Psoas muscle (tissue), 8 donors: ENCODE results near the gene KRTAP2-4. TPM values are rescaled to one million over a fixed set of nuclear protein-coding genes. Genes with fewer than 3 reads are reported as not detected.
"Not testable (repeated sequence)": the region's sequence is repeated elsewhere in the genome, so short reads cannot be mapped to it uniquely, and the experiment has no call there.

Experiments used
- ATAC-seq, 4 donors: fragments of 200-7000 bp; cut with Tn5 transposase; one replicate each; pipeline ENCODE4 v1.9.1; 2020; ENCODE audit warnings: moderate library complexity in 3 of 4, mild to moderate bottlenecking in 2 of 4
- DNase-seq, 2 donors: peaks; one replicate each; pipeline ENCODE4 v3.0.0-alpha.2; 2020
- H3K27ac ChIP-seq: fragments of 200-600 bp; one replicate; pipeline ENCODE4 v1.8.0; 2022
- H3K27me3 ChIP-seq, 3 donors: fragments of 200-600 bp in 1 of 3; one replicate each; pipeline versions ENCODE4 v1.6.1 to v1.8.0; 2013 to 2022; ENCODE audit warnings: low read length in 2 of 3, mild to moderate bottlenecking in 2 of 3, moderate library complexity in 1 of 3; ENCODE audit not compliant: insufficient read depth in 3 of 3
- H3K36me3 ChIP-seq, 2 donors: fragments of 200-600 bp in 1 of 2; one replicate each; pipeline versions ENCODE4 v1.6.1 to v1.8.0; 2013 to 2022; ENCODE audit warnings: low read depth in 1 of 2, mild to moderate bottlenecking in 1 of 2, moderate library complexity in 1 of 2; ENCODE audit not compliant: insufficient read depth in 1 of 2
- H3K4me1 ChIP-seq: fragments of 200-600 bp; one replicate; pipeline ENCODE4 v1.8.0; 2022
- H3K4me3 ChIP-seq: fragments of 200-600 bp; one replicate; pipeline ENCODE4 v1.8.0; 2022; ENCODE audit warnings: mild to moderate bottlenecking
- H3K9me3 ChIP-seq: fragments of 200-600 bp; one replicate; pipeline ENCODE4 v1.8.0; 2022
- WGBS, 3 donors: extraction: QIAGEN DNeasy Blood & Tissue Kit; methylation state at CpG; one replicate each; pipeline versions ENCODE4 v1.1.6 to v1.1.7; 2013; 5-methylcytosine and 5-hydroxymethylcytosine counted together
- intact Hi-C, 2 donors: fragments of 100-400 bp; cut with DNase I; formaldehyde crosslinking; loops; one replicate each; pipeline versions ENCODE4 v1.11.0 to v1.14.2; 2022
- polyA plus RNA-seq, 3 donors: library from polyadenylated mRNA; stranded (reverse); fragments of 200-250 nt; gene quantifications; one replicate each; pipeline ENCODE4 v1.2.3, GENCODE V29; 2013
- total RNA-seq, 4 donors: library from RNA; stranded (reverse); fragmentation: NEBNext Ultra II Directional in 2 of 4; extraction: Animal tissue kit (Norgen Biotek cat#: 25700) in 2 of 4; gene quantifications; one replicate each; pipeline versions ENCODE4 v1.2.1 to v1.2.4, GENCODE V29; 2021 to 2023
- TF ChIP-seq, protein P1 (sequence below): fragments of 200-600 bp; IDR thresholded peaks from one replicate; pipeline ENCODE4 v1.8.0; 2022; ENCODE audit warnings: antibody characterized with exemption
- donor health status: healthy with polysubstance abuse.
- donor health status: DM: no; HTN: no; CAD: no; lungs with moderate emphysema.
- donor health status: Bipolar disorder and iron deficiency.
- donor health status: healthy.
- donor health status: DM: yes; HTN: yes; CAD: no.
- donor health status: DM: no; HTN: no; CAD: no.
- donor health status: DM: no; HTN: no; CAD: no.
- donor health status: DM: yes; HTN: yes; CAD: no.

The KRTAP2-4 gene
- total and polyA plus RNA-seq, 7 donors, result not detected

DNA sequence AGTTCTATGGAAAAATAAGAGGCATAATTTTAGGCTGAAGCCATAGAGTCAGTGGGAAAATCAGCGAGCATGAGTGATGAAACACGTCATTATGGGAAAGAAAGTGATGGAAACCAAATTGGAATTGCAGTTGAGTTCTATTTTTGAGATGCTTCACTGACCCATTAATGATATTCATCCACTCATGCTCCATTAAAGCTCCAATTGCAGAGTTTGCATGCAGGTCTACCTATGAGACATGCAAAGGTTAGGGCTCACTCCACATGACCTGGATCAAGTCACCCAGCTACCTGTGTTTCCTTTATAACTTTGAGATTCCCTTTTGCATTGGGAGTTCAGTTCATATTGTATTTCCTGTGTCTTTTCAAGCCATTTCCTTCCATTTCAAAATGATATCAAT, 8.0 kb upstream of the KRTAP2-4 start:
- H3K27ac ChIP-seq, result no peak overlapping the region
- no peaks in the 10 kb centered on the region for H3K9me3 ChIP-seq
- intact Hi-C loops, result no loop called here
- TF ChIP-seq, protein P1, sequence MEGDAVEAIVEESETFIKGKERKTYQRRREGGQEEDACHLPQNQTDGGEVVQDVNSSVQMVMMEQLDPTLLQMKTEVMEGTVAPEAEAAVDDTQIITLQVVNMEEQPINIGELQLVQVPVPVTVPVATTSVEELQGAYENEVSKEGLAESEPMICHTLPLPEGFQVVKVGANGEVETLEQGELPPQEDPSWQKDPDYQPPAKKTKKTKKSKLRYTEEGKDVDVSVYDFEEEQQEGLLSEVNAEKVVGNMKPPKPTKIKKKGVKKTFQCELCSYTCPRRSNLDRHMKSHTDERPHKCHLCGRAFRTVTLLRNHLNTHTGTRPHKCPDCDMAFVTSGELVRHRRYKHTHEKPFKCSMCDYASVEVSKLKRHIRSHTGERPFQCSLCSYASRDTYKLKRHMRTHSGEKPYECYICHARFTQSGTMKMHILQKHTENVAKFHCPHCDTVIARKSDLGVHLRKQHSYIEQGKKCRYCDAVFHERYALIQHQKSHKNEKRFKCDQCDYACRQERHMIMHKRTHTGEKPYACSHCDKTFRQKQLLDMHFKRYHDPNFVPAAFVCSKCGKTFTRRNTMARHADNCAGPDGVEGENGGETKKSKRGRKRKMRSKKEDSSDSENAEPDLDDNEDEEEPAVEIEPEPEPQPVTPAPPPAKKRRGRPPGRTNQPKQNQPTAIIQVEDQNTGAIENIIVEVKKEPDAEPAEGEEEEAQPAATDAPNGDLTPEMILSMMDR, result no peak
- WGBS, 3 donors, result 87 to 95% (median 89%) methylated on average over 2 of the region's 2 CpGs
- H3K4me3 ChIP-seq, result no peak overlapping the region
- H3K27me3 ChIP-seq, result peaks cover 0 to 7% (median 0%) of the 10 kb centered on the region in 3 donors
- DNase-seq (no peak), ATAC-seq (no peak)
- no peaks in the 10 kb centered on the region for H3K4me1 ChIP-seq
- H3K36me3 ChIP-seq, result no peaks in the 10 kb centered on the region

DNA sequence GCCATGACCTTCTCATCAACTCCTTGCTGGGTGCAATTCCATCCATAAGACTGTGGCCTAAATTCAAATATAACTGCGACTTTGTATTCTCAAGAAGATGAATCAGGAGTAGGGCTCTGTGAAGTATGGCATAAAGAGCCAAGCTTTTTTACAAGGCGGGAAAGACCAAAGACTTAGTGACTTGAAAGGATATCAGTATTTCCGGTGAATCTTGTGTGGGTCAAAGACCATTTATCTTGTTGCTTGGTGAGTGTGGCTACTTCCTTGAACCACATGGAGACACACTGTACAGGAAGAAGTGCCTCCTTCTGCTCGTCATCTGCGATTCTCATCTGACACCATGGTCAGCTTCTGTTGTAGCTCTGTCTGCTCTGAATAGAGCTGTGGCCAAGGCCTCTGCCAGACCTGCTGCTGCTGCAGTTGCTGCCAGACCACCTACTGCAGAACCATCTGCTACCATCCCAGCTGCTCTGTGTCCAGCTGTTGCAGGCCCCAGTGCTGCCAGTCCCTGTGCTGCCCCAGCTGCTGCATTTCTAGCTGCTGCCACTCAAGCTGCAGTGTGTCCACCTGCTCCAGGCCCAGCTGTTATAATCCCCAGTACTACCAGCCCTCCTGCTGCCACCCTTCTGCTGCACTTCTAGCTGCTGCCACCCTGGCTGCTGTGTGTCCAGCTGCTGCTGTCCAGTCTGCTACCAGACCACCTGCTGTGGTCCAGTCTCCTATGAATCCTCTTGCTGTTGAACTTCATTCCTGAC, 6.1 kb upstream of the KRTAP2-4 start:
- DNase-seq (no peak), ATAC-seq (no peak)
- TF ChIP-seq, protein P1, result no peak
- Histone ChIP-seq H3K27me3 (peaks cover 0 to 4% (median 0%) of the 10 kb centered on the region in 3 donors), H3K4me3 (no peak overlapping the region), H3K9me3 (no peaks in the 10 kb centered on the region), H3K27ac (no peak overlapping the region), H3K4me1 (no peaks in the 10 kb centered on the region), H3K36me3 (no peaks in the 10 kb centered on the region)
- 64 to 77% (median 71%) methylated on average over 5 of the region's 5 CpGs for WGBS, 3 donors
- intact Hi-C loops, result no loop called here

DNA sequence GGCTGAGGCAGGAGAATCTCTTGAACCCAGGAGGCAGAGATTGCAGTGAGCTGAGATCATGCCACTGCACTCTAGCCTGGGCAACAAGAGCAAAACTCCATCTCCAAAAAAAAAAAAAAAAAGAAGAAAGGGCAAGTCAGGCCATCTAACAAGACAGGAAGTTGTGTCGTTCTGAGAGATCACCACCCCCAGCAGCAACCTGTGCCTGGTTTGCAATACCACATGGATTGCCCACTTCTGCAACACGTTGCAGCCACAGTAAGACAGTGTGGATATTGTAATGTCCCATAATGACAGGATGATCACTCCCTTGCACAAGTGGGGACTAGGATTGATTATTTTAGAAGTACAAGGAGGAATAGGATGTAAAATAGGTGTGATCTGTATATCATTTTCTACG, 3.4 kb upstream of the KRTAP2-4 start:
- H3K27me3 ChIP-seq, result peaks cover 0 to 1% (median 0%) of the 10 kb centered on the region in 3 donors

DNA sequence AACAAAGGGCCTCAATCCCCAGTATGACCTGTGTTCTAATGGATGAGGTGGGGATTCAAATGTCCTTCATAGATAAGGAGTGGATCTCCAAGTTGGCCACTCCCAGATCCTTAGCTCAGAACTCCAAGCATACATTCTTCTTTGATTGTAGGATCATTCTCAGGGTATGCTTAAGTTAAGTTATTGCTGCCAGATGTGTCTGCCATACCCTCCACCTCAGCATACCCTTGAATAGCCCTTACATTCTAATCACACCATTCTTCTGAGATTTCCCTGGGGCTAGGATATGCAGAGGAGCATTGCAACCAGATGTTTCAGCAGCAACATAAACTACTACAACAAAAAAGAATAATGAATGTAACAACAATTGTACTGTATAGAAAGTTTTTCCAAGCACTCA, 1.6 kb upstream of the KRTAP2-4 start:
- H3K27me3 ChIP-seq, result peaks cover 0 to 1% (median 0%) of the 10 kb centered on the region in 3 donors
- H3K36me3 ChIP-seq, result no peaks in the 10 kb centered on the region
- H3K9me3 ChIP-seq, result no peaks in the 10 kb centered on the region
- ATAC-seq (no peak), DNase-seq (no peak)
- H3K4me3 ChIP-seq, result no peak overlapping the region
- intact Hi-C loops, result no loop called here
- no peaks in the 10 kb centered on the region for H3K4me1 ChIP-seq
- TF ChIP-seq, protein P1, result no peak
- no peak overlapping the region for H3K27ac ChIP-seq

More for the DNA sequence above, 3.4 kb upstream of the KRTAP2-4 start:
- Histone ChIP-seq H3K27ac (no peak overlapping the region), H3K36me3 (no peaks in the 10 kb centered on the region), H3K4me3 (no peak overlapping the region), H3K9me3 (no peaks in the 10 kb centered on the region), H3K4me1 (no peaks in the 10 kb centered on the region)
- DNase-seq, result no peak
- TF ChIP-seq, protein P1, result no peak
- intact Hi-C loops, result no loop called here
- ATAC-seq, result no peak
- WGBS, 3 donors, result 73 to 75% (median 75%) methylated on average over 3 of the region's 3 CpGs

DNA sequence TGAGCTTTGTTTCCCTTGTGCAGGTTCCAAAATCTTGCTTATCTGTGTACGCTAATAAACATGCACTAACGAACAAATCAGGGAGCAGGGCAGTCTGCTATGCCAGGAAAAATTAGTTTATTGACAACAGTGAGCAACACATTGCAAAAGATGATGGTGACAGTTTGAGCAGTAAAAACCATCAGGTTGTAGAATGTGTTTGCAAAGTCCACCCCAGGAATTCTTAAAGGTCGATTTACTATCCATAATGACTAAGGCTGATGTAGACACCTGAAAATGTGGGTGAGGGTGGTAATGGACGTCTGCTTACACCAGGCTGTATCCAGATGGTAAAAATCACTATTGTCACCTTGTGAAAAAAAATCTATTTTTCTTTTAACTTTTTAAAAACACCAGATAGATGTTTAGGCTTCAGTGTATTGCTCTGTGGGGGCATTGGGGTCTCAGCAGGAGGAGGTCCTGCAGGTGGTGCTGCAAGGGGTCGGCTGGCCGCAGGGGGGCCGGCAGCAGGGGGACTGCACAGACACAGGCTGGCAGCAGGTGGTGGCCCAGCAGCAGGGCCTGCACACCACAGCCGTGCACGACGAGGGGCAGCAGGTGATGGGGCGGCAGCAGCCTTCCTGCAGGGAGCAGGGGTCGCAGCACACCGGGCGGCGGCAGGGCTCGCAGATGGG, 526 bp downstream of the KRTAP2-4 start:
- ATAC-seq, DNase-seq, H3K27ac ChIP-seq, H3K4me1 ChIP-seq, H3K36me3 ChIP-seq, H3K27me3 ChIP-seq, H3K9me3 ChIP-seq, H3K4me3 ChIP-seq, intact Hi-C loops: not testable (repeated sequence)
- 62 to 78% (median 76%) methylated on average over 4 to 7 of the region's 16 CpGs for WGBS, 3 donors
